Measurements from ENCODE around the gene PPOX.

DNA sequence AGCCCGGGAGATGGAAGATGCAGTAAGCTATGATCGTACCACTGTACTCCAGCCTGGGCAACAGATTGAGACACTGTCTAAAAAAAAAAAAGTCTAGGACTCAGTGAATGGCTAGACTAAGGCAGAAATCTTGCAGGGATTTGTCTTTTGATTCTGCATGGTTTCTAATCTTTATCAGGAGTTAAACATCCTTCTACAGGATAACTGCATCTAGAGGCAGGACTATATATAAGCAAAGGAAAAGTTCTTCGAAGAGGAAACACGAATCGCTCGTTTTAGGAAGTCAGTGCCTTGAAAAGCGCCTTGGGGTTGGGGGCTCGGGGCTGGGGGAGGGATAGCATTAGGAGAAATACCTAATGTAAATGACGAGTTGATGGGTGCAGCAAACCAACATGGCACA, 13.1 kb upstream of the PPOX start:
- TF ChIP-seq CTCF (conservative IDR thresholded peaks at IDR 0.05; ENCODE audit: low read depth in 2 of 2) (no peak), EZH2phosphoT487 (IDR thresholded peaks at IDR 0.05; ENCODE audit: unreplicated experiment) (no peak), POLR2AphosphoS5 (IDR thresholded peaks at IDR 0.05; ENCODE audit: low read depth) (no peak), EZH2 (IDR thresholded peaks at IDR 0.05; ENCODE audit: low read depth, unreplicated experiment) (no peak), ETS1 (IDR thresholded peaks at IDR 0.05) (no peak)
- TF ChIP-seq, protein P1, sequence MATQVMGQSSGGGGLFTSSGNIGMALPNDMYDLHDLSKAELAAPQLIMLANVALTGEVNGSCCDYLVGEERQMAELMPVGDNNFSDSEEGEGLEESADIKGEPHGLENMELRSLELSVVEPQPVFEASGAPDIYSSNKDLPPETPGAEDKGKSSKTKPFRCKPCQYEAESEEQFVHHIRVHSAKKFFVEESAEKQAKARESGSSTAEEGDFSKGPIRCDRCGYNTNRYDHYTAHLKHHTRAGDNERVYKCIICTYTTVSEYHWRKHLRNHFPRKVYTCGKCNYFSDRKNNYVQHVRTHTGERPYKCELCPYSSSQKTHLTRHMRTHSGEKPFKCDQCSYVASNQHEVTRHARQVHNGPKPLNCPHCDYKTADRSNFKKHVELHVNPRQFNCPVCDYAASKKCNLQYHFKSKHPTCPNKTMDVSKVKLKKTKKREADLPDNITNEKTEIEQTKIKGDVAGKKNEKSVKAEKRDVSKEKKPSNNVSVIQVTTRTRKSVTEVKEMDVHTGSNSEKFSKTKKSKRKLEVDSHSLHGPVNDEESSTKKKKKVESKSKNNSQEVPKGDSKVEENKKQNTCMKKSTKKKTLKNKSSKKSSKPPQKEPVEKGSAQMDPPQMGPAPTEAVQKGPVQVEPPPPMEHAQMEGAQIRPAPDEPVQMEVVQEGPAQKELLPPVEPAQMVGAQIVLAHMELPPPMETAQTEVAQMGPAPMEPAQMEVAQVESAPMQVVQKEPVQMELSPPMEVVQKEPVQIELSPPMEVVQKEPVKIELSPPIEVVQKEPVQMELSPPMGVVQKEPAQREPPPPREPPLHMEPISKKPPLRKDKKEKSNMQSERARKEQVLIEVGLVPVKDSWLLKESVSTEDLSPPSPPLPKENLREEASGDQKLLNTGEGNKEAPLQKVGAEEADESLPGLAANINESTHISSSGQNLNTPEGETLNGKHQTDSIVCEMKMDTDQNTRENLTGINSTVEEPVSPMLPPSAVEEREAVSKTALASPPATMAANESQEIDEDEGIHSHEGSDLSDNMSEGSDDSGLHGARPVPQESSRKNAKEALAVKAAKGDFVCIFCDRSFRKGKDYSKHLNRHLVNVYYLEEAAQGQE (IDR thresholded peaks at IDR 0.05; ENCODE audit: unreplicated experiment) = no peak
- TF ChIP-seq, protein P2, sequence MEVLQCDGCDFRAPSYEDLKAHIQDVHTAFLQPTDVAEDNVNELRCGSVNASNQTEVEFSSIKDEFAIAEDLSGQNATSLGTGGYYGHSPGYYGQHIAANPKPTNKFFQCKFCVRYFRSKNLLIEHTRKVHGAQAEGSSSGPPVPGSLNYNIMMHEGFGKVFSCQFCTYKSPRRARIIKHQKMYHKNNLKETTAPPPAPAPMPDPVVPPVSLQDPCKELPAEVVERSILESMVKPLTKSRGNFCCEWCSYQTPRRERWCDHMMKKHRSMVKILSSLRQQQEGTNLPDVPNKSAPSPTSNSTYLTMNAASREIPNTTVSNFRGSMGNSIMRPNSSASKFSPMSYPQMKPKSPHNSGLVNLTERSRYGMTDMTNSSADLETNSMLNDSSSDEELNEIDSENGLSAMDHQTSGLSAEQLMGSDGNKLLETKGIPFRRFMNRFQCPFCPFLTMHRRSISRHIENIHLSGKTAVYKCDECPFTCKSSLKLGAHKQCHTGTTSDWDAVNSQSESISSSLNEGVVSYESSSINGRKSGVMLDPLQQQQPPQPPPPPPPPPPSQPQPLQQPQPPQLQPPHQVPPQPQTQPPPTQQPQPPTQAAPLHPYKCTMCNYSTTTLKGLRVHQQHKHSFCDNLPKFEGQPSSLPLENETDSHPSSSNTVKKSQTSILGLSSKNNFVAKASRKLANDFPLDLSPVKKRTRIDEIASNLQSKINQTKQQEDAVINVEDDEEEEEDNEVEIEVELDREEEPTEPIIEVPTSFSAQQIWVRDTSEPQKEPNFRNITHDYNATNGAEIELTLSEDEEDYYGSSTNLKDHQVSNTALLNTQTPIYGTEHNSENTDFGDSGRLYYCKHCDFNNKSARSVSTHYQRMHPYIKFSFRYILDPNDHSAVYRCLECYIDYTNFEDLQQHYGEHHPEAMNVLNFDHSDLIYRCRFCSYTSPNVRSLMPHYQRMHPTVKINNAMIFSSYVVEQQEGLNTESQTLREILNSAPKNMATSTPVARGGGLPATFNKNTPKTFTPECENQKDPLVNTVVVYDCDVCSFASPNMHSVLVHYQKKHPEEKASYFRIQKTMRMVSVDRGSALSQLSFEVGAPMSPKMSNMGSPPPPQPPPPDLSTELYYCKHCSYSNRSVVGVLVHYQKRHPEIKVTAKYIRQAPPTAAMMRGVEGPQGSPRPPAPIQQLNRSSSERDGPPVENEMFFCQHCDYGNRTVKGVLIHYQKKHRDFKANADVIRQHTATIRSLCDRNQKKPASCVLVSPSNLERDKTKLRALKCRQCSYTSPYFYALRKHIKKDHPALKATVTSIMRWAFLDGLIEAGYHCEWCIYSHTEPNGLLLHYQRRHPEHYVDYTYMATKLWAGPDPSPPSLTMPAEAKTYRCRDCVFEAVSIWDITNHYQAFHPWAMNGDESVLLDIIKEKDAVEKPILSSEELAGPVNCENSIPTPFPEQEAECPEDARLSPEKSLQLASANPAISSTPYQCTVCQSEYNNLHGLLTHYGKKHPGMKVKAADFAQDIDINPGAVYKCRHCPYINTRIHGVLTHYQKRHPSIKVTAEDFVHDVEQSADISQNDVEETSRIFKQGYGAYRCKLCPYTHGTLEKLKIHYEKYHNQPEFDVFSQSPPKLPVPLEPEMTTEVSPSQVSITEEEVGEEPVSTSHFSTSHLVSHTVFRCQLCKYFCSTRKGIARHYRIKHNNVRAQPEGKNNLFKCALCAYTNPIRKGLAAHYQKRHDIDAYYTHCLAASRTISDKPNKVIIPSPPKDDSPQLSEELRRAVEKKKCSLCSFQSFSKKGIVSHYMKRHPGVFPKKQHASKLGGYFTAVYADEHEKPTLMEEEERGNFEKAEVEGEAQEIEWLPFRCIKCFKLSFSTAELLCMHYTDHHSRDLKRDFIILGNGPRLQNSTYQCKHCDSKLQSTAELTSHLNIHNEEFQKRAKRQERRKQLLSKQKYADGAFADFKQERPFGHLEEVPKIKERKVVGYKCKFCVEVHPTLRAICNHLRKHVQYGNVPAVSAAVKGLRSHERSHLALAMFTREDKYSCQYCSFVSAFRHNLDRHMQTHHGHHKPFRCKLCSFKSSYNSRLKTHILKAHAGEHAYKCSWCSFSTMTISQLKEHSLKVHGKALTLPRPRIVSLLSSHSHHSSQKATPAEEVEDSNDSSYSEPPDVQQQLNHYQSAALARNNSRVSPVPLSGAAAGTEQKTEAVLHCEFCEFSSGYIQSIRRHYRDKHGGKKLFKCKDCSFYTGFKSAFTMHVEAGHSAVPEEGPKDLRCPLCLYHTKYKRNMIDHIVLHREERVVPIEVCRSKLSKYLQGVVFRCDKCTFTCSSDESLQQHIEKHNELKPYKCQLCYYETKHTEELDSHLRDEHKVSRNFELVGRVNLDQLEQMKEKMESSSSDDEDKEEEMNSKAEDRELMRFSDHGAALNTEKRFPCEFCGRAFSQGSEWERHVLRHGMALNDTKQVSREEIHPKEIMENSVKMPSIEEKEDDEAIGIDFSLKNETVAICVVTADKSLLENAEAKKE (CRISPR knock-in tag; IDR thresholded peaks at IDR 0.05) = no peak
